GM19328 (cell line): ENCODE data around the gene PDPK1.

ENCODE experiments used
- ATAC-seq: cut with Tn5 transposase; IDR thresholded peaks from one replicate; pipeline ENCODE4 v1.9.1; 2021; ENCODE audit warnings: mild to moderate bottlenecking, moderate library complexity; ENCODE audit not compliant: unreplicated experiment

The PDPK1 gene

DNA sequence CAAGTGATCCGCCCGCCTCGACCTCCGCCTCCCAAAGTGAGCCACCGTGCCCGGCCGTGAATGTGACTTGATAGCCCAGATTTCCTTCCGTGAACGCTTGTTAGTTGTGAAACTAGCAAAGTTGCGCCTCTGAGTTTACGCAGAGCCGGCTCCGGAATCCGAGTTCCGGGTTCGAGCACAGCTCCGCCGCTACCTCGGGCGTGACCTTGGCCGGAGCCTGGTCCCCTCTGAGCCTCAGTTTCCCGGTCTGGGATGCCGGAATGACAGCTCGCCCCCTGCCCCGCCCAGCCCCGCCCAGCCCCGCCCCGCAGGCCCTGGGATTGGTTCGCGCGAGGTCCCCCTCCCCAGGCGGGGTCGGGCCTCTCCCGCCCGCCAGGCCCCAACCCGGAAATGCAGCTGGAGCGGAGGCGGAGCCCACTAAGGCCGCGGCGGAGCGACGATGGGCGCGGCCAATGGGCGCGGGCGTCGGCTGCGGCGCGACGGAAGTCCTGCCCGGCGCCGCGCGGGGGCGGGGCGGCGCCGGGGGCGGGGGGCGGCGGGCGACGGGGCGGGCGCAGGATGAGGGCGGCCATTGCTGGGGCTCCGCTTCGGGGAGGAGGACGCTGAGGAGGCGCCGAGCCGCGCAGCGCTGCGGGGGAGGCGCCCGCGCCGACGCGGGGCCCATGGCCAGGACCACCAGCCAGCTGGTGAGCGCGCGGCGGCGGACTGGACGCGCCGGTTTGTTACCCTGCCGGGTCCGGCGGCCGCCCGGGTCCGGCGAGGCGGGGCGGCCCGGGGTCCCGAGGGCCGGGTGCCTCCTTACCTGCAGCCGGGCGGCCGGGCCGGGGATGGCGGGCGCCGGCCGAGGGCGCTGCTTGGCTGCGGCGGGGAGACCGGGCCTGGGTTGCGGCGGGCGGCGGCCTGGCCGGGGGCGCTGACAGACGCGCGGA, at the start of gene PDPK1:
Gene PDPK1, plus strand, starts transcription at position 571 of the 929 bp plus-strand sequence. Its CDS starts 92 bp downstream, at position 663.
- ATAC-seq: peak; percentile 87

DNA sequence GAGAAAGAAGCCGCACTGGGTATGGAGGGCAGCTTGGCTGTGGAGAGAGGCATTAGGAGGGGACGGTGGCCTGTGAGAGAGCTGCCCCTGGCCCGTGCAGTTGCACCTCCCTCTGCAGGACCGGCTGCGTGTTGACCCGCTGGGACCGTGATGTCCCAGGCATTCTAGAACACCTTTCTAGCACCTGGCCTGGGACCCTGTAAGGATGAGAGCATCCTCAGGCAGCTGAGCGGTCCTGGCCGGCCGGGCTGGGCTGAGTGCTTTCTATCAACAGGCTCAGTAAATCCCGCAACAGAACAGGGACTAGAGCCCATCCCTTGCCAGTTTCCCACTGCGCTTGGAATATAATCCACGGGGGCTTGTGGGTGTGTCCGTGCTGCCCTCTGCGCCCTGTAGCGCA, 48.2 kb upstream of the PDPK1 start:
- ATAC-seq: no peak

DNA sequence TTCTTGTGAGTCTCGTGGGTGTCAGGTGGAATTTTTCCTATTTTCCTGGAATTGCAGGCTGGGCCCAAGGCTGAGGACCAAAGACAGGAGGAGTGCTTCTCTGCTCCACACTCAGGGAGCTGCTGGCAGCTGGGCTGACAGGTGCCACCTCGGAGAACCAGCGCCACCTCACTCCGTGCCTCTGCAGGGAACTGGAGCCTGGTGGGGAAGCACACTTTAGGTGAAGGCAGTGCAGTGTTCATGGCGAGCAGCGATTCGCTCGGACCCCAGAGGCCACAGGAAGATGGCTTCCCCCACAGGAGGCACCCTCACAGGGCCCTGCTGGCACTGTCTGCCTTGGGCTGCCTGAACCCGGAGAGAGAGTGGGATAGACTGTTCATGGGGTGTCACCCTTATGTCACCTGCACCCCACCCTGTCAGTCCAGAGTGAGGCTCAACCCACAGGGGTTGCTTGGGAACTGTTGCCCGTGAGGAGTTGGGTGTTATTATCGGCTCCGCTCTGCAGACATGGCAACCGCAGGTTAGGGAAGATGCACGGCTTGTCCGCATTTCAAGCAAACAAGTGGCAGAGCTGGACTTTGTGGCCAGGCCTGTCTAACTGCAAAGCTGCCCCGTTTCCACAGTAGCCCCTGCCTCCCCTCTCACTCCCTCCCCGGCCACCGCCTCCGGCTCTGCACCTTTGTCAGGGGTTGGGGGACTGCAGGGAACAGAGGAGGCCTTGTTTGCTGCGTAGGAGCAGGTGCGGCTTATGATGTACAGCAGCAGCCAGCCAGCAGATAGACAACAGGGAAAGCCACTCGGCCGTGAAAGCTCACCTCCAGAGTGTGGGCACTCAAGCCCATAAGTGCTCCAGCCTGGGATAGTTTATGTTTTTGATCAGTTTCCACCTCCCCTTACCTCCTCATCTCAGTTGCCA, 47.4 kb upstream of the PDPK1 start:
- ATAC-seq: no peak

DNA sequence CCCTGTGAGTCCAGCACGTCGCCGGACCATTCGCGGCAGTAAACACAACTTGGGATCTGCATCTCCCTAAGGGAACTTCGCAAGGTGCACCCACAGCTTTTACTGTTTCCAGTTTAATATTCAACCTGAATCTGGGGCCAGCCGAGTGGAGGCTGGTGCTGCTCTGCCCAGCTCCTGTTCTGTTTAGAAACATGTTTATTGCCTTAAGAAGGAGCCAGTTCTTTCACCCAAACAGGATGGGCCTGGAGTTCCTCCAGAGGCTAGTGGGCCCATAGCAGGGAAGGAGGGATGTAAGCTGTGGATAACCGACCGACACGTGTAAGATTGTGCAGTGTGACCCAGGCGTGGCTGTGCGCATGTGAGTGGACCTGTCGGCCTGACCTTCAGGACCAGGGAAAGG, 45.5 kb upstream of the PDPK1 start:
- ATAC-seq: no peak

DNA sequence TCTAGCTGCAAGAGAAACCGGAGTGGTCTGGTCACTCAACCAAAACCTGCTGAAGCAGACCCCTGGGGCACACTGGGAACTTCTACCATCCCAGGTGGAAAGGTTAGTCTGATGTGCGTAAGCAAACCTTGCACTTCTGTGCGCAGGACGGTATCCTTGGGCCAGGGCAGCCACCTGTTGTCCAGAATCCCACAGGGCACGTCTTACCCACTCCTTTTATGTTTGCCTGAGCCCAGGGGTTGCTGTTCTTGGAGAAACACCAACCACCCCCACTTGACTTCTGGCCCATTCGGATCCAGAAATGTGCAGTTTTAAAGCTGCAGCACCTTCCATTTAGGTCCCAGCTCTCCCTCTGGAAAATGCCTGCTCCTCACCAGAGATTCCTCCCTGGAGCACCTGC, 44.2 kb upstream of the PDPK1 start:
- ATAC-seq: no peak

DNA sequence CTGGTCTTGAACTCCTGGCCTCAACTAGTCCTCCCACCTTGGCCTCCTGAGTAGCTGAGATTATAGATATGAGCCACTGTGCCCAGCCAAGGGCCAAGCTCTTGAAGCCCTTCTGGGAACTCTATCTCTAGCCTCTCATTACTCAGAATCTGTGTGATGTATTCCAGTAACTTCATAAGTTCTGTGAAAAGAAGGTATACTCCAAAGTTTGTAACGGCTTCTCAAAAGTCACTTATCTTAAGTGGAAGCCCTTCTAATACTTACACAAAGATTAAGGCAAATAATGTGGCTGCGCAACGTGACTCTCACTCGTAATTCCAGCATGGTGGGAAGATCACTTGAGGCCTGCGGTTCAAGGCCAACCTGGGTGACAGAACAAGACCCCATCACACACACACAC, 43.2 kb upstream of the PDPK1 start:
- no peak for ATAC-seq

DNA sequence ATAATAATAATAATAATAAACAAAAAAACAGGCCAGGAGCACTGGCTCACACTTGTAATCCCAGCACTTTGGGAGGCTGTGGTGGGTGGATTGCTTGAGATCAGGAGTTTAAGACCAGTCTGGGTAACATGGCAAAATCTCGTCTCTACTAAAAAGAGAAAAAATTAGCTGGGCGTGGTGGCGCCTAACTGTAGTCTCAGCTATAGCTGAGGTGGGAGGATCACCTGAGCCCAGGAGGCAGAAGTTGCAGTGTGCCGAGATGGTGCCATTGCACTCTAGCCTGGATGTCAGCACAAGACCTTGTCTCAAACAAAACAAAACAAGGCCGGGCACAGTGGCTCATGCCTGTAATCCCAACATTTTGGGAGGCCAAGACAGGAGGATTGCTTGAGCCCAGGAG, 42.8 kb upstream of the PDPK1 start:
- no peak for ATAC-seq

DNA sequence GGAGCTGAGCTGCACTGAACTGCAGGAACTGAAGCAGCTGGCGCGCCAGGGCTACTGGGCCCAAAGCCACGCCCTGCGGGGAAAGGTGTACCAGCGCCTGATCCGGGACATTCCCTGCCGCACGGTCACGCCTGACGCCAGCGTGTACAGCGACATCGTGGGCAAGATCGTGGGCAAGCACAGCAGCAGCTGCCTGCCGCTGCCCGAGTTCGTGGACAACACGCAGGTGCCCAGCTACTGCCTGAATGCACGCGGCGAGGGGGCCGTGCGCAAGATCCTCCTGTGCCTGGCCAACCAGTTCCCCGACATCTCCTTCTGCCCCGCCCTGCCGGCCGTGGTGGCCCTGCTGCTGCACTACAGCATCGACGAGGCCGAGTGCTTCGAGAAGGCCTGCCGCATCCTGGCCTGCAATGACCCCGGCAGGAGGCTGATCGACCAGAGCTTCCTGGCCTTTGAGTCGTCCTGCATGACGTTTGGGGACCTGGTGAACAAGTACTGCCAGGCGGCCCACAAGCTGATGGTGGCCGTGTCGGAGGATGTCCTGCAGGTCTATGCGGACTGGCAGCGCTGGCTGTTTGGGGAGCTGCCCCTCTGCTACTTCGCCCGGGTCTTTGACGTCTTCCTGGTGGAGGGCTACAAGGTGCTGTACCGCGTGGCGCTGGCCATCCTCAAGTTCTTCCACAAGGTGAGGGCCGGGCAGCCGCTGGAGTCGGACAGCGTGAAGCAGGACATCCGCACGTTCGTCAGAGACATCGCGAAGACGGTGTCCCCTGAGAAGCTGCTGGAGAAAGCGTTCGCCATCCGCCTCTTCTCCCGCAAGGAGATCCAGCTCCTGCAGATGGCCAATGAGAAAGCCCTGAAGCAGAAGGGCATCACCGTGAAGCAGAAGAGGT, 41.4 kb upstream of the PDPK1 start:
- ATAC-seq: no peak

DNA sequence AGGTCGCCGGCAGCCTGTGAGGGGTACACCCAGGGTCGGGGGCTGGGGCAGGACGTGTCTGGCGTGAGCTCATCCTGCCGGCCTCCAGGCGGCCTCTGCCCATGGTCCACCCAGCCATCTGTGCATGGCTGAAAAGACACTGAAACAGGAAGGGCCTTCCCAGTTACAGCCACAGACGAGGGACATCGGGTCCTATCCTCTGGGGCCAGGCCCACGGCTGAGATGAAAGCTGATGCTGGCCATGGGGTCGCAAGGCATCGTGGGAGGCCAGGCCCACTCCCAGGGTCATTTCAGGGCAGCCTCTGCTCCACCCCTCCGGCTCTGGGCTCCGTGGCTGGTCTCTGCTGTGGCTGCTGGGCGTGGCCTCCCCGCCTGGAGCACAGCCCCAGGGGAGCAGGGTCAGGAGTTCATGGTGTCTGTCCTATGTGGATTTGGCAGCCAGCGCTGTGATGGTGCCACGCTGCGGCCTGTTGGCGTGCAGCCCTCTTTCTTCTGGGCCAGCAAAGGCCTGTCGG, 40.6 kb upstream of the PDPK1 start:
- no peak for ATAC-seq

DNA sequence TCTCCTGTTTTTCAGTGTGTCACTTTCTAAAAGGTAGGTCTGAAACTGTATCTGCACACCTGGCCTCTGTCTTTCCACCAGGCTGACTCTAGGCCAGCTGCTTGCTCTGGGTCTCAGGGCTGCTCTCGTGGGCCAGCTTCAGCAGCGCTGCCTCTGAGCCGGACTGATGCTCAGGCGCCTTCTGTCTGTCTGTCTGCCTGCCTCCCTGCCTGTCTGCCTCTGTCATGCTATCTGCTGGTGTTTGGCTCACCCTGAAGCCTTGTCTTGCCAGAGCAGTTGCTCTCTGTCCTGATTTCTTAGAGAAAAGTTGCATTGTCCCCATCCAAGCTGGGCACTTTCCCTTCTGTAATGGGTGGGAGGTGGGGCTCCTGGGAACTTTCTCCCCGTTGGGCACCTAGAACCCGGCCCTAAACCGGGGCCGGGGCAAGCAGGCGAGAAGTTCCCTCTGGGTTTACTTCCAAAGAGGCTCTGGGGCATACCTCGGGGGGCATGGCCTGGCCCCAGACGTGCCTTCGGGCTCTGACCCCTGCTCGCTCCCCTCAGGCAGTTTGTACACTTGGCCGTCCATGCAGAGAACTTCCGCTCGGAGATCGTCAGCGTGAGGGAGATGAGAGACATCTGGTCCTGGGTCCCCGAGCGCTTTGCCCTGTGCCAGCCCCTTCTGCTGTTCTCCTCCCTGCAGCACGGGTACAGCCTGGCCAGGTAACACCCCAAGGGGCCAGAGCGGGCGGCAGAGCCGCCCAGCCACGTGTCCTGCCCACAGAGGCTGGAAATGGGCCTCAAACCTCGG, 39.9 kb upstream of the PDPK1 start:
- ATAC-seq: no peak

DNA sequence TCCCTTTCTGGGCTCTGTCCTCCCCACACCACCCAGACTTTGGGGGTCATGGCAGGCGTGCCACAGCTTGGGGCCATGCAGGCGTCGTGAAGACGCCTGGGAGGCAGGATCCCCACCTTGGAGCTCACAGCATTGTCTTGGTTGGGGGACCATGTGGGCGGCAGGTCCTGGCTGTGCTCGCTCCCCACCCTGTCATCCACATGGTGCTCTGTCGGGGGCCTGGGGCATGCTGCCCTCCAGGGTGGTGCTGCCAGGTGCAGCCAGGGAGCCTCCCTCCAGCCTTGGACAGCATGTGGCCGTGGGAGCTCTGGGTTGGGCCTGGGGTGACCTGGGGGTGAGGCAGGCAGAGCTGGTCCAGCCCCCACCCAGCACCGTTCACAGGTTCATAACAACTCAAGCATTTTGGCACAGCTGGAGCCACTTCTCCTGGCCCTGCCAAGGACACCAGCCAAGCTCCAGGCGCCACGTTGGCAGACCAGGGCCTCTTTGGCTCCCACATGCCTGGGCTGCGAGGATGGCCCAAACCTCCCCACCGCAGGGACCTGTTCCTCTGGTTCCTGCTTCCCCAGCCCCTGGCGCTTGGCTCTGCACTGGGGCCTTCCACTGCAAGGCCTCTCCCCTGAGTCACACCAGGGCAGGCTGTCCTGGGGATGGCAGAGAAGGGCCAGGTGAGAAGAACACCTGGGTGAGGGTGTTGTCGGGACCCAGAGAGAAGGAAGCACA, 39.1 kb upstream of the PDPK1 start:
- no peak for ATAC-seq

DNA sequence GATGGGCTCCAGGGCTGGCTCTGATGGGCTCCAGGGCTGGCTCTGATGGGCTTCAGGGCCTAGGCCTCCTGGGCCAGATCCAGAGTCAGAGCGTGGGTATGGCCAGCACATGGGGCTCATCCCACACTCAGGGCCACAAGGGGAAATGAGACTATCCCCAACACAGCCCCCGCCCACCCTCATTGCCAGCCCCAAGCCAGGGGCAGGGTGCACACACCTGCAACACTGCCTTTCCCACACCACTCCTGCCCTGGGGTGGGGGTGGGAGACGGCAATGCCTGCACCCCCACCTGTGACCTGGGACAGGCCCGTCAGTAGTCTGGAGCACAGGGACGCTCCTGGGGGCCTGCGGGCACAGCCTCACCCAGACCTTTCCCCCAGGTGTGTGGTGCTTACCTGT, 38.4 kb upstream of the PDPK1 start:
- no peak for ATAC-seq

DNA sequence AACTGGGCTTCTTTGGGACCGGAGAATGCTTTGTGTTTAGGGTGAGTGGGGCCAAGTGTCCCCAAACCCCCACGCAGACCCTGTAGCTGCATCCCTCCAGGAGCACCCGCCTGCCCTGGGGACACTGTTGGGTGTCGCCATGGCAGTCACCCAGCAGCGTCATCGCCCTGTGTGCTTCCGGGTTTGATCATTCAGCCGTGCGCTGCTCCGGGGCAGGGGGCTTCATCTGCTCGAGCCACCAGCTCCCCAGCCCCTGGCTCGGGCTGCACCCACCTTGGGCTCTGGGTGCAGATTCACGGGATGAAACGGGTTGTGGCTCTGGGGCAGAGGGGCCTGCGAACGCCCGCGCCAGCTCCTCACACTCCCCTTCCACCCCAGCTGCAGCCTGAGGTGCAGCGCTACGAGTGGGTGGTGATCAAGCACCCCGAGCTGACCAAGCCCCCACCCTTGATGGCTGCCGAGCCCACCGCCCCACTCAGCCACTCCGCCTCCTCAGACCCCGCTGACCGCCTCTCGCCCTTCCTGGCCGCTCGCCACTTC, 37.9 kb upstream of the PDPK1 start:
- ATAC-seq: no peak

DNA sequence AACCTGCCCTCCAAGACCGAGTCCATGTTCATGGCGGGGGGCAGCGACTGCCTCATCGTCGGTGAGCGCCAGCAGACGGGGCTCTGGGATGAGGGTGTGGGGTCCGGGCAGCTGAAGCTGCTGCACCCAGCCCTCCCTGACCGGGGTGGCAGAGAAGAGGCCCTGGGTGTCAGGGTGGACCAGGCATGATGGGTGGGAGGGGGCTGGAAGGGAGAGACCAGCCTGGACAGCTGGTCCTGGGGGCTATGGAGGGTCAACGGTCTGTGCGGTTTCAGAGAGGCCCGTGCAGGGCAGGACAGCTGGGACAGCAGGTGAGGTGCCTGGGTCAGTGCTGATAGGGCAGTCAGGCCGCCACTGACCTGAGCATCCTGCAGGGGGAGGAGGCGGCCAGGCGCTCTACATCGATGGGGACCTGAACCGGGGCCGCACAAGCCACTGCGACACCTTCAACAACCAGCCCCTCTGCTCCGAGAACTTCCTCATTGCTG, 37.3 kb upstream of the PDPK1 start:
- ATAC-seq: no peak

DNA sequence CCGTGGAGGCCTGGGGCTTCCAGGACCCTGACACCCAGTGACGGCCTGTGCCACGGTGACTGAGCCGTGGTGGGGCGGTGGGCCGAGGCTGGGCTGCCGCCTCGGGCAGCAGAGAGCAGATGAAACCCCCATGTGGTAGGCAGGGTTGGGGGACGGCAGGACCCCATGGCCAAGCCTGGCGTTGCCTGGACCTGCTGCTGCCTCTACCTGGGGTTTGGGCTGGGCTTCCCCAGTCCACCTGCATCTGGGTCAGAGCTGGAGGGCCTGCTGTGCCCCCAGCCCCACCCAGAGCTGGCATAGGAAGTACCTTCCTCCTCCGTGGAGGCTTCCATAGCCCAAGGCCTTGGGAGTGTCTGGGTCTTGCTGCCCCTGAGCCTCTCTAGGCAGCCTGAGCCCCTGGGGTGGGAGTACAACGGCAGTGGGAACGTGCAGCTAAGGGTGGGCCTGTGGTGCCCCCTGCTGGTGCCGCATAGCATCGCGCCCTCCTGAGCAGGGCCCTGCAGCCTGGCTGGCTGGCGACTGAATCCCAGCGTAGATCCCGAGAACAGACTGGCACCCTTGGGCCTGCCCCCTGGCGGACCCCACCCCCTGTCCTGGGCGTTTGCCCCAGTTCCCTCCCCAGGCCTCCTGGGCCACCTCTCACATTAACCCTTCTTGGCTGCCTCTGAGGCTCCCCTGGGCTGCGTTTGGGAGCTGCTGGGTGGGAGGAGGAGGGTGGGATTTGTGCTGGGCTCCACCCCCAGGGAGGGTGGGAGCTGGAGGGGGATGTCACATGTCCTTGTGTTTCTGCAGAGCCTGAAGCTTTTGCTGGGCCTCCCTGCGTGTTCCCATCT, 36.7 kb upstream of the PDPK1 start:
- no peak for ATAC-seq

DNA sequence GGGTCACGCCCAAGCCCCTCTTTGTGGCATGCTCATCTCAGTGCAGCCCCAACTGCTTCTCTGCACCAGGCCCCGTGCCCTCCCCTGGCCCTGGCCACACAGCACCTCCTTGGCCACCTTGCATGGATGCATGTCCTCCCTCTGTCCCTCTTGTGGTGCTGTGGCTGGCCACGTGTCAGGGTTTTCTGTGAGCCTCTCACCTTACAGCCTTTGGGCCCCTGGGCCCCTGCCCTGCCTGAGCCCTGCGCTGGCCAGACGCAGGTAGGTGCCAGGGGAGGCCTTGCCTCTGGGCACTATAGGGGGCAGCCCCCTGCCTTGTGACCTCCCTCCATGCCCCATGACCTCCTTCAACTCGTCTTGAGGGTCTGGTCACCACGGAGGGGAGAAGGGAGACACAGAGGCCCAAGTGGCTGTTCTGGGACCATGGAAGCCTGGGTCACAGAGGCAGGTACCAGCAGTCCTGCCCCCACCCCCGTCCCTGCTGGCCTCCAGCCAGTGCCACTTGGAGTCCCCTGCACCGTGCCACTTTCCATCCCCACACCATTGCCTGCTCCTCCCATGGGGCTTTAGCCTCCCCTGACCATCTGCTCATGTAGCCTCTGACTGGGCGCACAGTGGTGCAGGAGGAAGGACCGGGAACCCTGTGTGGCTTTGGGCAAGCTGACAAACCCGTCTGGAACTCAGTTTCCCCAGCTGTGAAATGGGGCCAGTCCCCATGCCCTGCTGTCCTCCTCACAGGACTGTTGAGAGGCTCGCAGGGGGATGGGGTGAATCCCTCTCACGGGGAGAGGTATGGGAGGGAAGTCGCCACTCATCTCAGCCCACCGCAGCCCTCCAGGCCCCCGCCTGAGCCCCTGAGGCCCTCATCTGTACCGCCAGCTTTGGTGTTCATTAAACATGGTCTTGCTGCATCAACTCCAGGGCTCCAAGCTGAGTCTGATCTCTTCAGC, 35.6 kb upstream of the PDPK1 start:
- no peak for ATAC-seq

DNA sequence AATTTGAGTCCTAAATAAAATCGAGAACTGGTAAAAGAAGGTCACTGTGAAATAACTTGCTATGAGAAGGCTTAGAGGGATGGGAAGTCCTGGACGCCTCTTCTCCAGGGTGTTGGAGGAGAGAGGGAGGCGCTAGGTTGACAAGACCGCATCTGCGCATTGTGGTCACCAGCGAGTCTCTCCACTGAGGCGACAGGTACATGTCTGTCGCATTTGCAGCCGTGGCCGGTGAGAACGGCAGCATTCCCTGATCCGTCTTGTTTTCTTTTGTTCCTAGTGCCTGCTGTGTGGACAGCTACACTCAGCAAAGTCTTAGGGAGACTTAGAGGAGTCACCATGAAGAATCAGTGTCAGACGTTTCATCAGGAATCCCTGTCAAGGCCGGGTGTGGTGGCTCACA, 32.1 kb upstream of the PDPK1 start:
- ATAC-seq: no peak
